Neuronal stem cell (in vitro differentiated cells): Measurements from ENCODE around the gene AATK.
A peak's percentile ranks its signal among the peaks of the same experiment; 100 is the strongest.

Experiments
- DNase-seq: peaks from one replicate; pipeline ENCODE4 v3.0.0-alpha.2; 2013; ENCODE audit warnings: low spot score
- H2AFZ ChIP-seq: one replicate; pipeline ENCODE4 v1.6.1; 2013; ENCODE audit warnings: mild to moderate bottlenecking, low read length, inconsistent platforms
- H2AK5ac ChIP-seq: 2 replicates; pipeline ENCODE4 v1.6.1; 2013; ENCODE audit warnings: low read depth, mild to moderate bottlenecking, inconsistent platforms, low read length, moderate library complexity, mixed read lengths
- H2BK120ac ChIP-seq: 2 replicates; pipeline ENCODE4 v1.6.1; 2013; ENCODE audit warnings: low read depth, mild to moderate bottlenecking, inconsistent platforms, low read length, moderate library complexity, mixed read lengths
- H2BK12ac ChIP-seq: one replicate; pipeline ENCODE4 v1.6.1; 2013; ENCODE audit warnings: low read length, inconsistent platforms
- H2BK15ac ChIP-seq: 2 replicates; pipeline ENCODE4 v1.6.1; 2013; ENCODE audit warnings: mild to moderate bottlenecking, low read length, inconsistent platforms, mixed read lengths
- H2BK5ac ChIP-seq: one replicate; pipeline ENCODE4 v1.6.1; 2013; ENCODE audit warnings: inconsistent platforms, mild to moderate bottlenecking, low read length, moderate library complexity
- H3K14ac ChIP-seq: one replicate; pipeline ENCODE4 v1.6.1; 2013; ENCODE audit warnings: low read length, inconsistent platforms
- H3K18ac ChIP-seq: 2 replicates; pipeline ENCODE4 v1.6.1; 2013; ENCODE audit warnings: low read length, inconsistent platforms
- H3K23ac ChIP-seq: 2 replicates; pipeline ENCODE4 v1.6.1; 2013; ENCODE audit warnings: low read depth, mild to moderate bottlenecking, mixed read lengths, low read length, inconsistent platforms; ENCODE audit not compliant: poor library complexity
- H3K27ac ChIP-seq: replicated peaks from 3 replicates; pipeline ENCODE4 v1.5.1; 2013; ENCODE audit warnings: low read length, inconsistent platforms
- H3K27me3 ChIP-seq, 3 experiments: 2 replicates each; pipeline ENCODE4 v1.6.1; 2013; ENCODE audit warnings: low read length in 3 of 3, mild to moderate bottlenecking in 2 of 3, inconsistent platforms in 1 of 3, low read depth in 1 of 3, mixed read lengths in 1 of 3, moderate library complexity in 1 of 3; ENCODE audit not compliant: control insufficient read depth in 3 of 3, insufficient read depth in 3 of 3
- H3K36me3 ChIP-seq, 2 donors: replicated peaks in 1 of 2; 2 replicates each; pipeline ENCODE4 v1.6.1; 2013; ENCODE audit warnings: low read length in 2 of 2; ENCODE audit not compliant: control insufficient read depth in 2 of 2, insufficient read depth in 2 of 2
- H3K4ac ChIP-seq: 2 replicates; pipeline ENCODE4 v1.6.1; 2013; ENCODE audit warnings: inconsistent platforms, mild to moderate bottlenecking, low read length, moderate library complexity
- H3K4me1 ChIP-seq, 2 donors: 1 replicate in 1 of 2; 2 replicates in 1 of 2; pipeline ENCODE4 v1.6.1; 2013; ENCODE audit warnings: low read length in 2 of 2, low read depth in 1 of 2; ENCODE audit not compliant: control insufficient read depth in 2 of 2, insufficient read depth in 1 of 2
- H3K4me2 ChIP-seq: one replicate; pipeline ENCODE4 v1.6.1; 2013; ENCODE audit warnings: mild to moderate bottlenecking, low read length, inconsistent platforms; ENCODE audit not compliant: insufficient read depth, poor library complexity, severe bottlenecking
- H3K4me3 ChIP-seq, 2 donors: 2 replicates each; pipeline ENCODE4 v1.5.1; 2013; ENCODE audit warnings: low read length in 2 of 2, mild to moderate bottlenecking in 2 of 2, inconsistent platforms in 1 of 2, moderate library complexity in 1 of 2
- H3K79me1 ChIP-seq: one replicate; pipeline ENCODE4 v1.6.1; 2013; ENCODE audit warnings: low read depth, mild to moderate bottlenecking, inconsistent platforms, low read length, moderate library complexity
- H3K9ac ChIP-seq: one replicate; pipeline ENCODE4 v1.6.1; 2013; ENCODE audit warnings: mild to moderate bottlenecking, low read depth, low read length, inconsistent platforms; ENCODE audit not compliant: poor library complexity
- H3K9me3 ChIP-seq, 2 donors: replicated peaks in 1 of 2; 2 replicates each; pipeline versions ENCODE3 to v1.6.1; 2013; ENCODE audit warnings: low read length in 2 of 2, mild to moderate bottlenecking in 2 of 2, inconsistent platforms in 1 of 2, low read depth in 1 of 2, mixed read lengths in 1 of 2, moderate library complexity in 1 of 2; ENCODE audit not compliant: control insufficient read depth in 2 of 2, insufficient read depth in 1 of 2
- H4K8ac ChIP-seq: one replicate; pipeline ENCODE4 v1.6.1; 2013; ENCODE audit warnings: low read depth, mild to moderate bottlenecking, inconsistent platforms, low read length, moderate library complexity
- H4K91ac ChIP-seq: one replicate; pipeline ENCODE4 v1.6.1; 2013; ENCODE audit warnings: low read length, low read depth, mild to moderate bottlenecking, inconsistent platforms; ENCODE audit not compliant: poor library complexity
- WGBS, 2 donors: extraction: QIAGEN DNeasy Blood & Tissue Kit; methylation state at CpG; one replicate each; pipeline ENCODE4 v1.1.7; 2013; ENCODE audit warnings: missing lambda C conversion rate in 2 of 2, mixed read lengths in 1 of 2; ENCODE audit not compliant: insufficient read length in 2 of 2, insufficient replicate concordance in 1 of 2; ENCODE audit errors: extremely low coverage in 2 of 2; 5-methylcytosine and 5-hydroxymethylcytosine counted together

The AATK gene

DNA sequence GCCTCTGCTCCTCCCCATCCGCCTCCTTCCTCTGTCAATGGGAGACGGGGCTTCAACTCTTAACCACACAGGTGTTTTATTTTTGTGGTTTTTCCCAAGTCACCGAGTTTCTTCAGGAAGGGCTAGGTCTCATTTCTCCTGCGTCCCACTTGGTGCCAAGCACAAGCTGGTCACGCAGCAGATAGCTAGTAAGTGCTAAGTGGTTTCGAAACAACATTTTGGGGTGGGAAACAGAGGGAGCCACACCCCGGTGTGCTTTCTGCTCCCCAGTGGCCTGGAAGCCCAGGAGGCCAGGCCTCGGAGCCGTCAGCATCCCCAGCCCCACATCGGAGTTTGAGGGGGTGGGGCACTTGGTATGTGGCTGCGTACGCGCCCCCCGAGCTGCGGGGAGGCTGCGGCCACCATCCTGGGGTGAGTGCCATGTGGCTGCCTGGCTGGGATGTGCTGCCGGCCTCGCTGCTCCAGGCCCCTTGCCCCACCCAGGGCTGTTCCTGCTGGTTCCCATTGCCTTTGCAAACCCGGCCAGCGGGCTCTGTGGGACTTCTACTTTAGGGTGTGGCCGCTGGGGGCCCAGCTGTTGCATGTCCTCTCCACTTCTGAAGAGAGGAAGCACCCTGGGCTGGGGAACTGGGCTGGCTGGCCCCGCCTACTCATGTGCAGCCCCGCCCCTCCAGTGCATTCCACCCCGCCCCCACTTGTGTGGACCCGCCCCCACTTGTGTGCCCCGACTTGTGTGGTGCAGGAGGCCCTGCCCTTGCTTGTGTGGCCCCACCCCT, 75.5 kb downstream of the AATK start:
- DNase-seq = no peak

DNA sequence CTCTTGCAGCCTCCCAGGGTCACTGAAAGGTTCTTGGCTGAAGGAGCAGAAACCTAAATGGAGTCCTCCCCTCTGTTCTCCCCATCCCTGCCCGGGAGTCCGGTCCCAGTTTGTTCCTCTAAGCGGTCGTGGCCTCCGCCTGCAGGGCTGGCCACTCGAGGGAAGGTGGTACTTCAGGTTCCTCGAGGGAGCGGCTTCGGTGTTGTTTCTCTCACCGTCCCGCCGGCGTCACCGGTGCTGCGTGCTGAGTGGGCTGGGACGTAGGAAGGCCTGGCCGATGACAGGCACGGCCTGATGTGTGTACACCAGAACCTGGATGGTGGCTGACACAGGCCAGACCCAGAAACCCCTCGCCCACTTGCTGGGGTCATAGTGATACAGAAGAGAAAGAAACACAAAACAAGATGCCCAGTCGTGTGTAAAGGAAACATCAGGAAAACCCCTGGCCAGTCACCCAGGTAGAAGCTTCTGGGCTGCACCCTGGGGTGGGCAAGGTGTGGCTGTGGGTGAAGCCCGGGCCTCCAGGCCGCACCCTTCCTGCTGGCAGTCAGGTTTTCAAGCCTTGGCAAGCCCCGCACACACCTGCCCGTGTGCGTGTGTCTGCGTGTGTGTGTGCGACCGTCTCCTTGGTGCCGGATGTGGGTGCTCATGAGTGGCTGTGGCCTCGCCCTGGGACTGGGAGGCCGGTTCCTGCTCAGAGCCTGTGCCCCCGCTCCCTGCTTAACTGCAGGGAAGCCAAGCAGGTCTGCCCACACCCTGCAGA, 79.1 kb downstream of the AATK start:
- no peak overlapping the region for H2AK5ac ChIP-seq
- H4K8ac ChIP-seq = no peak overlapping the region
- H3K9ac ChIP-seq = no peak overlapping the region
- peak overlapping the region; percentile 73 for H2BK12ac ChIP-seq
- no peak overlapping the region for H2BK5ac ChIP-seq
- no peak overlapping the region for H3K4me2 ChIP-seq
- H2BK15ac ChIP-seq = no peak overlapping the region
- H3K14ac ChIP-seq = peak overlapping the region; percentile 65
- no peak overlapping the region for H3K4ac ChIP-seq
- H3K79me1 ChIP-seq = peaks cover 14% of the 10 kb centered on the region
- peaks cover 27 to 57% of the 10 kb centered on the region in 2 donors for H3K36me3 ChIP-seq
- peak overlapping the region; percentile 9 for H3K18ac ChIP-seq
- H3K27me3 ChIP-seq = no peaks in the 10 kb centered on the region
- no peak overlapping the region for H3K27ac ChIP-seq
- no peaks in the 10 kb centered on the region for H3K9me3 ChIP-seq
- no peak for DNase-seq
- no peak overlapping the region for H2BK120ac ChIP-seq
- no CpG with 5 or more reads among the region's 32 CpGs for WGBS, 2 donors
- peak overlapping the region; percentile 77 for H3K23ac ChIP-seq
- H4K91ac ChIP-seq = no peak overlapping the region
- peaks cover 0 to 16% of the 10 kb centered on the region in 2 donors for H3K4me1 ChIP-seq
- H2AFZ ChIP-seq = no peak overlapping the region
- H3K4me3 ChIP-seq = no peak overlapping the region

More for the DNA sequence above, 75.5 kb downstream of the AATK start:
- Histone ChIP-seq H3K14ac (no peak overlapping the region), H2BK12ac (no peak overlapping the region), H3K23ac (peak overlapping the region; percentile 61), H3K4me3 (no peak overlapping the region), H3K4ac (no peak overlapping the region), H3K27ac (no peak overlapping the region), H3K18ac (peak overlapping the region; percentile 94), H4K91ac (no peak overlapping the region), H2AK5ac (peak overlapping the region; percentile 76), H3K9me3 (no peaks in the 10 kb centered on the region), H3K79me1 (peaks cover 12% of the 10 kb centered on the region), H2BK15ac (peak overlapping the region; percentile 91), H3K36me3 (peaks cover 18 to 40% of the 10 kb centered on the region in 2 donors), H2BK5ac (peak overlapping the region; percentile 55), H3K4me1 (peaks cover 25 to 38% of the 10 kb centered on the region in 2 donors), H3K9ac (no peak overlapping the region), H3K4me2 (no peak overlapping the region), H3K27me3 (no peaks in the 10 kb centered on the region), H2AFZ (no peak overlapping the region), H2BK120ac (no peak overlapping the region), H4K8ac (no peak overlapping the region)
- WGBS, 2 donors = no CpG with 5 or more reads among the region's 26 CpGs

DNA sequence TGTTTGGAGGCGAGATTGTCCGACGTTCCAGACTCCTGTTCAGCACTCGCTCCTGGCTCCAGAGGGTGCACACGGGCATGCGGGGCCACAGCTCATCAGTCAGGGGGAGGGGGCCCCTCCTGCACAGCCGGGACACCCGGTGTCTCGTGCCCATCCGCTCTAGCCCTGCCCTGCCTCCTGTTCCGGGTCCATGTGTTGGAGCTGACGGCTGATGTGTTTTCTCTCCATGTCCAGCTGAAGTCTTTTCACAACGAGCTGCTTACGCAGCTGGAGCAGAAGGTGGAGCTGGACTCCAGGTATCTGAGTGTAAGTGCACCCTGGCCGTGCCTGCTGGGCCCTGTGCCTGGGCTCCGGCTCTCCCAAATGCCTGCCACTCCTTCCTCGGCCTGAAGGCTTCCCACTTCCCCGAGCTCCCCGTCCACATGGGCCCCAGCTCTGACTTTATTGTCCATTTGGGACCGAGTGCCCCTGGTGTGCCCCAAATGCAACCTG, 80.6 kb downstream of the AATK start:
- peaks cover 28 to 56% of the 10 kb centered on the region in 2 donors for H3K36me3 ChIP-seq
- peak overlapping the region; percentile 19 for H3K4ac ChIP-seq
- no peak overlapping the region for H3K4me3 ChIP-seq
- H3K4me1 ChIP-seq = peaks cover 0 to 9% of the 10 kb centered on the region in 2 donors
- H3K14ac ChIP-seq = no peak overlapping the region
- no peak overlapping the region for H2BK120ac ChIP-seq
- WGBS, 2 donors = no CpG with 5 or more reads among the region's 20 CpGs
- peak overlapping the region; percentile 26 for H2BK15ac ChIP-seq
- no peak overlapping the region for H3K27ac ChIP-seq
- H3K9ac ChIP-seq = no peak overlapping the region
- no peak overlapping the region for H2BK12ac ChIP-seq
- H2AFZ ChIP-seq = no peak overlapping the region
- H3K27me3 ChIP-seq = no peaks in the 10 kb centered on the region
- no peak overlapping the region for H3K4me2 ChIP-seq
- no peak overlapping the region for H4K8ac ChIP-seq
- no peak overlapping the region for H2BK5ac ChIP-seq
- DNase-seq = no peak
- no peak overlapping the region for H2AK5ac ChIP-seq
- peak overlapping the region; percentile 38 for H3K18ac ChIP-seq
- no peaks in the 10 kb centered on the region for H3K9me3 ChIP-seq
- H3K23ac ChIP-seq = no peak overlapping the region
- H4K91ac ChIP-seq = no peak overlapping the region
- H3K79me1 ChIP-seq = peaks cover 18% of the 10 kb centered on the region
